ENCODE data around the gene PKP2.

DNA sequence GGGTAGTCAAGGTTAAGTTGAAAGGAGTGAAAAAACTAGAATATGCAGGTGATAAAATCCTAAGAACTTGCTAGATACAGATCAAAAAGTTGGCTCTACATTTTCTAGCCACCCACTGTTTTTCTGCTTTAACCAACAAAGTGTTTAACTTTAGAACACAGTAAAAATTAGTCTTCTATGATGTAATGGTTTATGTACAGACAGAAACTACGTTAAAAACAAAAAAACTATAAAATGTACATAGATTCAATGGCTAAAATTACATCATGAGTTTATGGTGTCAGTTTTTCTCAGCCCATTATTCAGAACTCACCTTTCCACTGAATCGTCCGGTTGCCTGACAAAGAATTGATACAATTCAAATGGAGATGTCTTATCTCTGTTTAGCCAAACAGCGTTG is 143.0 kb downstream of the PKP2 start:
- TF ChIP-seq CTCF (conservative IDR thresholded peaks at IDR 0.05) (no peak), ZFX (IDR thresholded peaks at IDR 0.05) (no peak)

Measured in C4-2B (cell line).